ENCODE measurements around the gene EDA. TPM values are rescaled to one million over a fixed set of nuclear protein-coding genes. Genes with fewer than 3 reads are reported as not detected.

EDA gene
- total RNA-seq, 1 donor from 2014 or later: 6.8 TPM

- no peak for DNase-seq (ENCODE audit: low spot score)
- peaks cover 6% of the 10 kb centered on the region for H3K4me1 Mint-ChIP-seq
These were observed 463.4 kb downstream of the EDA start for GRCh38 chrX:70079297-70079696.

DNA sequence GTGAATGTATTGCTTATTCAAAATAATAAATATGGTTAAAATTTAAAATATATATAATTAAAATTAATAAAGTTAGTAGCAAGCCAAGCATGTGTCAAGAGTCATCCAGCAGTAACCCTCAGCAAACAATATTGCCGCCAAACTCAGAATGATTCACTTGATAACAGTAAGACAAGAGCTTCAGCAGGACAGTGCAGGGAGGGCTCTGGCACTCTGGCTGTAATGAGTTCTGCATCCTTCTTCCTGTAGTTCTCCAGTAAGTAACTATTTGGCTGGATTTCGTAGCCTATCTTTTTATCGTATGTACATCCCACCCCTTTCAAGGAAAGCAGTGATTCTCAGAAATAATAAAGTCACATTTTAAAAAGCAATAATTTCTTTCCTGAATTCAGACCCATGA, 464.0 kb downstream of the EDA start:
- H3K9ac ChIP-seq: no peak overlapping the region
- no peaks in the 10 kb centered on the region for H3K27me3 ChIP-seq
- H3K4me1 ChIP-seq: no peaks in the 10 kb centered on the region
- H3K4me3 ChIP-seq: no peak overlapping the region
- peaks cover 7% of the 10 kb centered on the region for H3K27me3 Mint-ChIP-seq (ENCODE audit: insufficient read depth, low read depth)
- no peaks in the 10 kb centered on the region for H3K9me3 ChIP-seq (ENCODE audit: low read depth)
- no peaks in the 10 kb centered on the region for H3K79me2 ChIP-seq (ENCODE audit: low read depth)
- H2AFZ ChIP-seq (replicated peaks): no peak overlapping the region
- DNase-seq (ENCODE audit: low spot score): no peak
- no peak overlapping the region for H3K4me3 Mint-ChIP-seq
- H4K20me1 ChIP-seq (ENCODE audit: low read depth): no peaks in the 10 kb centered on the region
- H3K4me1 Mint-ChIP-seq: peaks cover 6% of the 10 kb centered on the region
- peaks cover 3% of the 10 kb centered on the region for H3K9me3 Mint-ChIP-seq
- H3K36me3 ChIP-seq: no peaks in the 10 kb centered on the region
- H3K27ac Mint-ChIP-seq: no peak overlapping the region
- H3K36me3 Mint-ChIP-seq: no peaks in the 10 kb centered on the region
- H3K27ac ChIP-seq: no peak overlapping the region
- H3K4me2 ChIP-seq: no peak overlapping the region
- TF ChIP-seq EZH2 (IDR thresholded peaks at IDR 0.05) (no peak), CTCF (IDR thresholded peaks at IDR 0.05) (no peak), EZH2phosphoT487 (IDR thresholded peaks at IDR 0.05) (no peak)
- no peaks in the 10 kb centered on the region for H3F3A ChIP-seq (ENCODE audit: low read depth)

More at GRCh38 chrX:70079297-70079696, 463.4 kb downstream of the EDA start:
- no peak overlapping the region for H3K27ac Mint-ChIP-seq
- H3K79me2 ChIP-seq (ENCODE audit: low read depth): no peaks in the 10 kb centered on the region
- H3K9me3 ChIP-seq (ENCODE audit: low read depth): no peaks in the 10 kb centered on the region
- no peak overlapping the region for H2AFZ ChIP-seq (replicated peaks)
- H3K36me3 ChIP-seq: no peaks in the 10 kb centered on the region
- peaks cover 7% of the 10 kb centered on the region for H3K27me3 Mint-ChIP-seq (ENCODE audit: insufficient read depth, low read depth)
- H3K27me3 ChIP-seq: no peaks in the 10 kb centered on the region
- no peak overlapping the region for H3K4me3 Mint-ChIP-seq
- H3K4me1 ChIP-seq: no peaks in the 10 kb centered on the region
- no peak overlapping the region for H3K27ac ChIP-seq
- no peak overlapping the region for H3K9ac ChIP-seq
- H3F3A ChIP-seq (ENCODE audit: low read depth): no peaks in the 10 kb centered on the region
- TF ChIP-seq EZH2 (IDR thresholded peaks at IDR 0.05) (no peak), EZH2phosphoT487 (IDR thresholded peaks at IDR 0.05) (no peak), CTCF (IDR thresholded peaks at IDR 0.05) (no peak)
- no peak overlapping the region for H3K4me2 ChIP-seq
- H3K4me3 ChIP-seq: no peak overlapping the region
- H4K20me1 ChIP-seq (ENCODE audit: low read depth): no peaks in the 10 kb centered on the region
- no peaks in the 10 kb centered on the region for H3K36me3 Mint-ChIP-seq
- peaks cover 3% of the 10 kb centered on the region for H3K9me3 Mint-ChIP-seq

- Mint-ChIP-seq H3K27me3 (ENCODE audit: insufficient read depth, low read depth) (peaks cover 7% of the 10 kb centered on the region), H3K4me3 (no peak overlapping the region), H3K9me3 (no peaks in the 10 kb centered on the region), H3K4me1 (peaks cover 6% of the 10 kb centered on the region), H3K27ac (no peak overlapping the region), H3K36me3 (no peaks in the 10 kb centered on the region)
- no peaks in the 10 kb centered on the region for H3K27me3 ChIP-seq
- no peaks in the 10 kb centered on the region for H3K36me3 ChIP-seq
- H3K27ac ChIP-seq: no peak overlapping the region
- no peak overlapping the region for H2AFZ ChIP-seq (replicated peaks)
- H3K79me2 ChIP-seq (ENCODE audit: low read depth): no peaks in the 10 kb centered on the region
- no peaks in the 10 kb centered on the region for H3F3A ChIP-seq (ENCODE audit: low read depth)
- TF ChIP-seq EZH2phosphoT487 (IDR thresholded peaks at IDR 0.05) (no peak), EZH2 (IDR thresholded peaks at IDR 0.05) (no peak), CTCF (IDR thresholded peaks at IDR 0.05) (no peak)
- H4K20me1 ChIP-seq (ENCODE audit: low read depth): no peaks in the 10 kb centered on the region
- no peaks in the 10 kb centered on the region for H3K9me3 ChIP-seq (ENCODE audit: low read depth)
- no peaks in the 10 kb centered on the region for H3K4me1 ChIP-seq
- no peak overlapping the region for H3K4me2 ChIP-seq
- H3K9ac ChIP-seq: no peak overlapping the region
- DNase-seq (ENCODE audit: low spot score): no peak
- no peak overlapping the region for H3K4me3 ChIP-seq
These were observed 466.8 kb downstream of the EDA start for GRCh38 chrX:70082723-70083122.
